Keratinocyte (primary cell): ENCODE data around the gene GRIA1.

ENCODE experiments used
- CTCF ChIP-seq, 3 experiments: IDR thresholded peaks in 1 of 3; conservative IDR thresholded peaks in 1 of 3; optimal IDR thresholded peaks in 1 of 3; 2 replicates in 2 of 3; 3 replicates in 1 of 3; pipeline versions ENCODE3 to v1.5.1; 2011; ENCODE audit warnings: low read length in 3 of 3, mild to moderate bottlenecking in 3 of 3, moderate library complexity in 2 of 3, control low read depth in 1 of 3, inconsistent platforms in 1 of 3; ENCODE audit not compliant: insufficient read depth in 2 of 3; ENCODE audit errors: extremely low read depth in 1 of 3
- EZH2 ChIP-seq: IDR thresholded peaks from one replicate; pipeline ENCODE4 v1.6.1; 2012; ENCODE audit warnings: inconsistent platforms, mild to moderate bottlenecking, low read length, moderate library complexity

- no peak for TF ChIP-seq CTCF (optimal IDR thresholded peaks at IDR 0.05 in 1 of 3, IDR thresholded peaks at IDR 0.05 in 1 of 3, conservative IDR thresholded peaks at IDR 0.05 in 1 of 3; ENCODE audit: extremely low read depth in 1 of 3, insufficient read depth in 2 of 3, low read length in 3 of 3)
- TF ChIP-seq EZH2, result no peak
Measured at GRCh38 chr5:153500178-153500577, 9.7 kb downstream of the GRIA1 start.
